Endothelial cell of umbilical vein (primary cell): ENCODE measurements around the gene KIRREL2.

Source experiments
- EZH2 ChIP-seq: IDR thresholded peaks from 2 replicates; pipeline ENCODE4 v1.6.1; 2012; ENCODE audit warnings: borderline replicate concordance, low read depth, mild to moderate bottlenecking, moderate library complexity, low read length, inconsistent platforms; ENCODE audit not compliant: severe bottlenecking
- JUN ChIP-seq: IDR thresholded peaks from 2 replicates; pipeline ENCODE4 v1.6.1; 2011; ENCODE audit warnings: borderline replicate concordance, low read depth; ENCODE audit not compliant: insufficient read length, insufficient read depth
- TF ChIP-seq, protein P1 (sequence below), 2 donors: IDR thresholded peaks; 1 replicate in 1 of 2; 2 replicates in 1 of 2; pipeline ENCODE4 v1.5.1; 2011; ENCODE audit warnings: low read length in 2 of 2, mild to moderate bottlenecking in 2 of 2, moderate library complexity in 2 of 2, control low read depth in 1 of 2, inconsistent platforms in 1 of 2, low read depth in 1 of 2; ENCODE audit not compliant: insufficient read depth in 1 of 2; ENCODE audit errors: extremely low read depth in 1 of 2

DNA sequence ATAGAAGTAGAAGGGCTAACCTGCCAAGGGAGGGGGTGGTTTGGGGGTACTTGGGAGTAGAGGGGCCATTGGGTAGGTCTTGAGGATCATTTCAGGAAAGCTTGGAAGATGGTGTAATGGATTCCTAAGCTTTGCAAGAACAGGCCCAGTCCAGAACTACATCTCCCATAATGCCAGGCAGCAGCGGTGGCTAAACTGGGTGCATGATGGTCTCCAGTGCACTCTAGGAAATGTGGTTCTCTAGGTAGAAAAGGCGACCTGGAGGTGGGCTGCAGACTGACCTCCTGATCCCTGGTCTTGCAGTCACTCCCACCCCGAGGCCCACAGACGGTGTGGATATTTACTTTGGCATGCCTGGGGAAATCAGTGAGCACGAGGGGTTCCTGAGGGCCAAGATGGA, 15.5 kb downstream of the KIRREL2 start:
- TF ChIP-seq EZH2 (no peak), JUN (no peak)
- TF ChIP-seq, protein P1, sequence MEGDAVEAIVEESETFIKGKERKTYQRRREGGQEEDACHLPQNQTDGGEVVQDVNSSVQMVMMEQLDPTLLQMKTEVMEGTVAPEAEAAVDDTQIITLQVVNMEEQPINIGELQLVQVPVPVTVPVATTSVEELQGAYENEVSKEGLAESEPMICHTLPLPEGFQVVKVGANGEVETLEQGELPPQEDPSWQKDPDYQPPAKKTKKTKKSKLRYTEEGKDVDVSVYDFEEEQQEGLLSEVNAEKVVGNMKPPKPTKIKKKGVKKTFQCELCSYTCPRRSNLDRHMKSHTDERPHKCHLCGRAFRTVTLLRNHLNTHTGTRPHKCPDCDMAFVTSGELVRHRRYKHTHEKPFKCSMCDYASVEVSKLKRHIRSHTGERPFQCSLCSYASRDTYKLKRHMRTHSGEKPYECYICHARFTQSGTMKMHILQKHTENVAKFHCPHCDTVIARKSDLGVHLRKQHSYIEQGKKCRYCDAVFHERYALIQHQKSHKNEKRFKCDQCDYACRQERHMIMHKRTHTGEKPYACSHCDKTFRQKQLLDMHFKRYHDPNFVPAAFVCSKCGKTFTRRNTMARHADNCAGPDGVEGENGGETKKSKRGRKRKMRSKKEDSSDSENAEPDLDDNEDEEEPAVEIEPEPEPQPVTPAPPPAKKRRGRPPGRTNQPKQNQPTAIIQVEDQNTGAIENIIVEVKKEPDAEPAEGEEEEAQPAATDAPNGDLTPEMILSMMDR (IDR thresholded peaks at IDR 0.05; ENCODE audit: extremely low read depth in 1 of 2, insufficient read depth in 1 of 2, low read depth in 1 of 2, low read length in 2 of 2): no peak
